GM18520 (cell line): Measurements from ENCODE around the gene ZNF775.

ENCODE experiments used
- ATAC-seq: cut with Tn5 transposase; IDR thresholded peaks from one replicate; pipeline ENCODE4 v1.9.1; 2021; ENCODE audit not compliant: unreplicated experiment

ZNF775 gene

GRCh38 chr7:150400008-150400787, 21.1 kb downstream of the ZNF775 start:
- no peak for ATAC-seq

GRCh38 chr7:150400788-150401423, 21.8 kb downstream of the ZNF775 start:
- ATAC-seq = no peak

GRCh38 chr7:150401424-150401790, 22.3 kb downstream of the ZNF775 start:
- ATAC-seq = no peak

GRCh38 chr7:150401861-150402631, 22.9 kb downstream of the ZNF775 start:
- no peak for ATAC-seq

- no peak for ATAC-seq
Measured at GRCh38 chr7:150402671-150403321, 23.7 kb downstream of the ZNF775 start.

- no peak for ATAC-seq
Measured at GRCh38 chr7:150403376-150404171, 24.4 kb downstream of the ZNF775 start.

- ATAC-seq = no peak
Measured at GRCh38 chr7:150404172-150404804, 25.2 kb downstream of the ZNF775 start.

GRCh38 chr7:150404805-150405583, 25.9 kb downstream of the ZNF775 start:
- peak; percentile 44 for ATAC-seq

GRCh38 chr7:150405584-150406311, 26.6 kb downstream of the ZNF775 start:
- no peak for ATAC-seq

- ATAC-seq = no peak
Measured at GRCh38 chr7:150406312-150406566, 27.1 kb downstream of the ZNF775 start.

GRCh38 chr7:150406567-150407421, 27.7 kb downstream of the ZNF775 start:
- ATAC-seq = peak; percentile 40

GRCh38 chr7:150407588-150408392, 28.7 kb downstream of the ZNF775 start:
- no peak for ATAC-seq

GRCh38 chr7:150408393-150409299, 29.5 kb downstream of the ZNF775 start:
- ATAC-seq = no peak

GRCh38 chr7:150409300-150410030, 30.3 kb downstream of the ZNF775 start:
- ATAC-seq = no peak

- no peak for ATAC-seq
Measured at GRCh38 chr7:150410131-150410530, 31.0 kb downstream of the ZNF775 start.
